AG09309 (cell line): ENCODE data around the gene SYVN1.
"Not testable (repeated sequence)": the region's sequence is repeated elsewhere in the genome, so short reads cannot be mapped to it uniquely, and the experiment has no call there.

Experiments used
- DNase-seq: peaks from one replicate; pipeline ENCODE4 v3.0.0-alpha.2; 2010; ENCODE audit warnings: low read depth
- H3K4me3 ChIP-seq: 2 replicates; pipeline ENCODE4 v1.5.1; 2011; ENCODE audit warnings: mild to moderate bottlenecking, low read depth, low read length, moderate library complexity; ENCODE audit not compliant: control insufficient read depth
- TF ChIP-seq, protein P1 (sequence below): IDR thresholded peaks from 2 replicates; pipeline ENCODE4 v1.5.1; 2011; ENCODE audit warnings: mild to moderate bottlenecking, low read depth, low read length, inconsistent platforms; ENCODE audit not compliant: insufficient read depth, control insufficient read depth; ENCODE audit errors: missing control alignments

The SYVN1 gene

GRCh38 chr11:65134240-65134951 is at the start of gene SYVN1:
TSS of gene SYVN1 (minus strand) at chr11:65134519. CDS start at chr11:65133601, 918 bp downstream.
- peak; percentile 51 for DNase-seq
- peak within 1 kb of the TSS; percentile 92 for H3K4me3 ChIP-seq
- TF ChIP-seq, protein P1, sequence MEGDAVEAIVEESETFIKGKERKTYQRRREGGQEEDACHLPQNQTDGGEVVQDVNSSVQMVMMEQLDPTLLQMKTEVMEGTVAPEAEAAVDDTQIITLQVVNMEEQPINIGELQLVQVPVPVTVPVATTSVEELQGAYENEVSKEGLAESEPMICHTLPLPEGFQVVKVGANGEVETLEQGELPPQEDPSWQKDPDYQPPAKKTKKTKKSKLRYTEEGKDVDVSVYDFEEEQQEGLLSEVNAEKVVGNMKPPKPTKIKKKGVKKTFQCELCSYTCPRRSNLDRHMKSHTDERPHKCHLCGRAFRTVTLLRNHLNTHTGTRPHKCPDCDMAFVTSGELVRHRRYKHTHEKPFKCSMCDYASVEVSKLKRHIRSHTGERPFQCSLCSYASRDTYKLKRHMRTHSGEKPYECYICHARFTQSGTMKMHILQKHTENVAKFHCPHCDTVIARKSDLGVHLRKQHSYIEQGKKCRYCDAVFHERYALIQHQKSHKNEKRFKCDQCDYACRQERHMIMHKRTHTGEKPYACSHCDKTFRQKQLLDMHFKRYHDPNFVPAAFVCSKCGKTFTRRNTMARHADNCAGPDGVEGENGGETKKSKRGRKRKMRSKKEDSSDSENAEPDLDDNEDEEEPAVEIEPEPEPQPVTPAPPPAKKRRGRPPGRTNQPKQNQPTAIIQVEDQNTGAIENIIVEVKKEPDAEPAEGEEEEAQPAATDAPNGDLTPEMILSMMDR = no peak

DNA sequence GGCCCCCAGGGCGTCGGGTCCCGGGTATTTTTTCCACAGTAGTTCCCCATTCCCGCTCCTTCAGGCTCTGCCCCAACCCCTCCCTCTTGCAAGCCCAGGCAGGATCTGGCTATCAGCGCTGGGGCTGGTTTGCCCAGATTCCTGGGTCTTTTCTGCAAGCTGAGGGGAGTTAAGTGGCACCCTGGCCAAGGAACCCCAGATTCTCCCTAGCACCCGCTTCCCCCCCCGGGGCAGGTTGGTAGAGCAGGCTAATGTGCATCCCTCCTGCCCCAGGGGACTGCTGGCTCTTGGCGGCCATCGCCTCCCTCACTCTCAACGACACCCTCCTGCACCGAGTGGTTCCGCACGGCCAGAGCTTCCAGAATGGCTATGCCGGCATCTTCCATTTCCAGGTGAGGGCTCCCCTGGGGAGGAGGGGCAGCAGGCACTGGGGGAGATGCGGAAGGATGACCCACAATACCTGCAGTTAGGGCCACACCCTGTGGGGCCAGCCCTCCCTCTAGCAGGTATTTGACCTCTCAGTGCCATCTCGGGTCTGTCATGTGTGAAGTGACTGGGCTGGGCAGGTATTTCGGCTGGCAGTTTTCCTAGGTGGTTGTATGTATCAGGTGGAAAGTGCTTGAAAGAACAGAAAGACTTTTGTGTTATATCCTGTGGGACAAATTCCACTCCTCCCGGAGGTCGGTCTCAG is 49.0 kb upstream of the SYVN1 start:
- peak overlapping the region; percentile 99 for H3K4me3 ChIP-seq
- TF ChIP-seq, protein P1 = no peak
- DNase-seq = no peak

GRCh38 chr11:65182258-65183170 is 48.2 kb upstream of the SYVN1 start:
- no peak for DNase-seq
- TF ChIP-seq, protein P1 = no peak
- H3K4me3 ChIP-seq = peak overlapping the region; percentile 99

DNA sequence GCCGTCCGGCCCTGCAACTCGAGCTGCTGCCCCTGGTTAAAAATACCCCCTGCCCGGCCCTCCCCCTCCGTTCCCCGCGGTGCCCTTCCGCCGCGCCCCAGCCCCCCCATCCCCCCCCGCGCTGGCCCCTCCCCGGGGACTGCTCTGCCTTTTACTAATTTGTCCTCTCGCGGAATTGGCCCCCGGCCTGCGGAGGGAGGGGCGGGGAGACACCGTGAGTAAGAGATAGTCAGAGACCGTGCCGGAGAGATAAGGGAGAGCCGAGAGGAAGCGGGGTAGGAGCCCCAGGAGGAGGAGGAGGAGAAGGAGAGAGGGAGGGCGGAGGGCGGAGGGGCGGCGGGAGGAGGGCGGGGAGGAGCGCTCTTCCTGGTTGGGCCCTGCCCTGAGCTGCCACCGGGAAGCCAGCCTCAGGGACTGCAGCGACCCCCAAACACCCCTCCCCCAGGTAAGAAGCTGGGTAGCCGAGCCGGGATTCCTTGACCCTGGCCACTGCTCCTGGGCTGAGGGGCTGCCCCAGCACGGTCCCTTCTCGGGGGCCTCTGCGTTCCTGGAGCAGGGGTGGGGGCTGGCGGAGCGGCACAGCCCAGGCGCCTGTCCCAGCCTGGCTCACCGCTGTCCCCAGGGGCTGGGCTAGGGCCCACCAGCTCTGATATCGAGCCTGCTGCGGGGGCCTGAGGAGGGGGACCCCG is 47.4 kb upstream of the SYVN1 start, which contains the start of gene CAPN1:
CAPN1 (plus strand) TSS at position 360 of the 689 bp plus-strand sequence. CDS start 774 bp downstream, outside the sequence.
- TF ChIP-seq, protein P1 = no peak
- peak; percentile 59 for DNase-seq
- peak within 1 kb of the TSS; percentile 99 for H3K4me3 ChIP-seq

DNA sequence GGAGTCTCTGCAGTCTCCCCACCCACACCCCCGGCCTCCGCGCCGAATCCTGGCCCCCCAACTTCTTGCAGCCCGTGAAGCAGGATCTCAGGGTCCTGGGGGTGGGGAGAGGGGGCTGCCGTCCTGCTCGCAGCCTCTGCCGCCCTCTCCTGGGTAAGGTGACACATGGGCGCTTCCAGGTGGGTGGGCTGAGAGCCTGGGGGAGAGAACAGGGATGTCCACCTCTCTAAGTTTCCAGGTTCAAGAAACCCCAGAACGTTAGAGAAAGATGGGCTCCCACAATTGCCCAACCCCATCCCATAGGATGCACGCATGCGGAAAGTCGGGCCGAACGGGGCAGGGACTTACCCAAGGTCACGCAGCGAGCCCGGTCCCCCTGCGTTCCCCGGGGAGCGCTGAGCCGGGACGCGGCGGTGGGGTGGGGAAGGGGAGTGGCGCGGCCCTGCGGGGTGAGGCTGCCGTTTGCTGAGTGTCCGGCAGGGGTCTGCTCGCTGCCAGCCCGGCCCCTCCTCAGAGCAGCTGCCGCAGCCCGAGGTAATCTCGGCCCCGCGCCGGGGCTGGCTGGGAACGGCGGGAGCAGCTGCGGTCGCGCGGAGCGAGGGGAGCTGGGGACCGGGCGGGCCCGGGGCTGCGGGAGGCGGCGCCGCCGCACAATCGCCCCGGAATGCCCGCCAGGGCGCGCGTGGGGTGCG is 46.7 kb upstream of the SYVN1 start:
- peak overlapping the region; percentile 99 for H3K4me3 ChIP-seq
- TF ChIP-seq, protein P1 = peak; percentile 45
- DNase-seq = no peak

GRCh38 chr11:65174571-65175010 is 40.3 kb upstream of the SYVN1 start:
- DNase-seq, H3K4me3 ChIP-seq: not testable (repeated sequence)
